ENCODE data around the gene CASZ1.

DNA sequence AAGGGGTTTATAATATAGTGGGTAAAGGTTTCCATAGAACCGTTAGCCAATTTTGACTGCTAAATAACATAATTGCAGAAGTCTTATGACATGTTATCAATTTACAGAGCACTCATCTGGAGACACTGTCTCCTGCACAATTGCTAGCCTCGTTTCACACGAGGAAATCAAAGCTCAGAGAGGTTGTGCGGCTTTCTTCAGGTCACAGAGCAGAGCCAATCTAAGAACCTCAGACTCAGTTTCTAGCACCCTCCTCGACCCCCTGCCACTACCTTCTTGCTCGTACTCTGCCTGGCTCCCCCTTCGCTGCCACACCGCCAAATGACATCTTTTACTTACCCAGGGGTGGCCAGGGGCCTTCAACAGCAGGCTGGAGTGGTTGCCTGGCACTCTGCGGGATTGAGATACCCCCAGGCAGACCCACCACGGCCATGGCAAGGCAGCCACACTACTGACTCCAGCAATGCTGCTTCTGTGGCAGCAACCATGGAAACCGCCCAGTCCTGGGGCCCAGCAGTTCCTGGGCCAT is 16.0 kb upstream of the CASZ1 start:
- TF ChIP-seq YY1 (IDR thresholded peaks at IDR 0.05; ENCODE audit: insufficient read depth, insufficient read length) (no peak), SUZ12 (IDR thresholded peaks at IDR 0.05; ENCODE audit: extremely low read depth, insufficient read depth, insufficient read length) (no peak), ZNF274 (IDR thresholded peaks at IDR 0.05; ENCODE audit: low read depth, low read length) (no peak)
